GM12875 (cell line): Measurements from ENCODE around the gene AATK.

Experiments used
- H3K4me3 ChIP-seq: one replicate; pipeline ENCODE4 v1.5.1; 2011; ENCODE audit warnings: low read depth, low read length, control low read depth
- TF ChIP-seq, protein P1 (sequence below): IDR thresholded peaks from 2 replicates; pipeline ENCODE4 v1.5.1; 2011; ENCODE audit warnings: low read depth, mild to moderate bottlenecking, control low read depth, inconsistent platforms, low read length, moderate library complexity, borderline replicate concordance; ENCODE audit not compliant: insufficient read depth

The AATK gene

GRCh38 chr17:81115749-81116464 is 50.1 kb downstream of the AATK start:
- TF ChIP-seq, protein P1, sequence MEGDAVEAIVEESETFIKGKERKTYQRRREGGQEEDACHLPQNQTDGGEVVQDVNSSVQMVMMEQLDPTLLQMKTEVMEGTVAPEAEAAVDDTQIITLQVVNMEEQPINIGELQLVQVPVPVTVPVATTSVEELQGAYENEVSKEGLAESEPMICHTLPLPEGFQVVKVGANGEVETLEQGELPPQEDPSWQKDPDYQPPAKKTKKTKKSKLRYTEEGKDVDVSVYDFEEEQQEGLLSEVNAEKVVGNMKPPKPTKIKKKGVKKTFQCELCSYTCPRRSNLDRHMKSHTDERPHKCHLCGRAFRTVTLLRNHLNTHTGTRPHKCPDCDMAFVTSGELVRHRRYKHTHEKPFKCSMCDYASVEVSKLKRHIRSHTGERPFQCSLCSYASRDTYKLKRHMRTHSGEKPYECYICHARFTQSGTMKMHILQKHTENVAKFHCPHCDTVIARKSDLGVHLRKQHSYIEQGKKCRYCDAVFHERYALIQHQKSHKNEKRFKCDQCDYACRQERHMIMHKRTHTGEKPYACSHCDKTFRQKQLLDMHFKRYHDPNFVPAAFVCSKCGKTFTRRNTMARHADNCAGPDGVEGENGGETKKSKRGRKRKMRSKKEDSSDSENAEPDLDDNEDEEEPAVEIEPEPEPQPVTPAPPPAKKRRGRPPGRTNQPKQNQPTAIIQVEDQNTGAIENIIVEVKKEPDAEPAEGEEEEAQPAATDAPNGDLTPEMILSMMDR = no peak
- H3K4me3 ChIP-seq = no peak overlapping the region

DNA sequence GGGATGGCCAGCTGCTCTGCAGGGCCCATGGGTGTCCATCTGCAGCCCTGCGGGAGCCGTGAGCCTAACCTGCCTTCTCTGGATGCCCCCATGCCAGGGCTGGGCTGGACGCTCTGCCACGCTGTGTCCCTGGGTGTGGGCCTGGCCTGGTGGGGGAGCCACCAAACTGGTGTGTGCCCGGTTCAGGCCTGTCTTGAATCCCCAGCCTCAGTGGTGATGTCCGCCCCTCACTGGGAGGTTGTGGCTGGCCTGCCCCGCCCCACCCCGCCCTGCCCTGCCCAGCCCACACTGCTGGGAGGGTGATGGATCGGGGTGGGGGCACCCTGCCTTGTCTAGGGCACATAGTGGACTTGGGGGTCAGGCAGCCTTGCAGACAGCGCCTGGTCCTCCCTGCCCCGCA is 50.8 kb downstream of the AATK start:
- TF ChIP-seq, protein P1 = no peak
- H3K4me3 ChIP-seq = no peak overlapping the region

DNA sequence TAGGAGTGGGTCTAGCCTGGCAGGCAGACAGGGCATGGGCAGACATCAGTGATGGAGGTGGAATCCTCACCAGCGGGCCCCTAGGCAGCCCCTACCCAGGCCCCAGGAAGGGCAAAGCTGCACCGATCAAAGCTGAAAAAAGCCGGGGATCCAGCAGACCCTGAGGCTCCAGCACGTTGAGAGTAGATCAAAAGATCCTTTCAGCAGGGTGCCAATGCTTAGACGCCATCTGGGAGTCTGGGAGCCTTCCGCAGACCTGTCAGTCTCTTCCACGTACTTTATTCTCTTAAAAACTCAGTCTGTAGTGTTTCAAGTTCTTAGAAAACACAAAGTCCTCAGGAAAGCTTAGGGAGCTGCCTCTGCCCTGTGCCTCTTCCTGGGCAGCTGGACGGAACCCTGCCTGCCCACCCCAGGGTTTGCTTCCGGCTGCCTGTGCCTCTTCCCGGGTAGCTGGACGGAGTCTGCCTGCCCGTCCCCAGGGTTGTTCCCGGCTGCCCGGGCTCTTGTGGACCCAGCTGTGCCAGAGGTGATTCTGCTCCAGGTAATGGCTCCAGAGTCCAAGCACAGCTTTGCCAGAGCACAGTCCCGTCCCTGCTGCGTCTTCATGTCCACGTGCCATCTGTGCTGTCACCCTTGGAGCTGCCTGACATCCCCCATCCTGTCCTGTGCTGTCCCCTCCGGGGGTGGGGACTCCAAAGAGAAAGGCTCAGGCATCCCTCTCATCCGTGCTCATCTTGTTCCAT is 51.5 kb downstream of the AATK start:
- TF ChIP-seq, protein P1 = no peak
- no peak overlapping the region for H3K4me3 ChIP-seq

GRCh38 chr17:81113158-81113724 is 52.8 kb downstream of the AATK start:
- no peak overlapping the region for H3K4me3 ChIP-seq
- TF ChIP-seq, protein P1 = no peak

GRCh38 chr17:81112450-81112849 is 53.6 kb downstream of the AATK start:
- TF ChIP-seq, protein P1 = no peak
- H3K4me3 ChIP-seq = no peak overlapping the region

GRCh38 chr17:81111066-81111465 is 55.0 kb downstream of the AATK start:
- H3K4me3 ChIP-seq = no peak overlapping the region
- TF ChIP-seq, protein P1 = no peak

GRCh38 chr17:81110488-81111040 is 55.5 kb downstream of the AATK start:
- H3K4me3 ChIP-seq = no peak overlapping the region
- TF ChIP-seq, protein P1 = no peak
